A549 (cell line): ENCODE results near the gene CHMP3. TPM values are rescaled to one million over a fixed set of nuclear protein-coding genes. Genes with fewer than 3 reads are reported as not detected.

ENCODE experiments used
- ATAC-seq, 2 experiments: fragments of 200-7000 bp in 1 of 2; fragments of >200 bp in 1 of 2; cut with Nextera tagmentation in 1 of 2; cut with Tn5 transposase in 1 of 2; 3 replicates each; pipeline versions ENCODE4 v1.8.0 to v1.9.1; 2018 to 2020; ENCODE audit warnings: mild to moderate bottlenecking in 1 of 2, moderate library complexity in 1 of 2
- CTCF ChIA-PET: fragments of 300-600 bp; sonication (Branson Sonifier 250); formaldehyde crosslinking; extraction: SDS; loops from one replicate; lab custom pipeline; 2021; ENCODE audit warnings: antibody characterized with exemption, inconsistent platforms; lab: Yijun Ruan, JAX
- POLR2A ChIA-PET: fragments of 350-600 bp; formaldehyde crosslinking; extraction: SDS; loops from one replicate; lab custom pipeline; 2021; ENCODE audit warnings: antibody characterized with exemption, inconsistent platforms; lab: Yijun Ruan, JAX
- DNase-seq, 2 experiments: peaks; one replicate each; pipeline versions ENCODE4 v3.0.0 to v3.0.0-alpha.2; 2011 to 2016; ENCODE audit warnings: low read depth in 1 of 2, low spot score in 1 of 2
- FAIRE-seq: peaks from 2 replicates; lab custom pipeline; 2011; peaks lifted over from hg19 to GRCh38; lab: Jason Lieb, UNC
- H3K27ac ChIP-seq, 2 experiments: fragments of >200 bp; sonication (Bioruptor Twin); formaldehyde crosslinking; 3 replicates each; pipeline ENCODE4 v1.5.1; 2016 to 2017
- H3K4me1 ChIP-seq: fragments of >200 bp; sonication (Bioruptor Twin); formaldehyde crosslinking; 3 replicates; pipeline ENCODE4 v1.6.1; 2016
- H3K4me2 ChIP-seq: fragments of >200 bp; sonication (Bioruptor Twin); formaldehyde crosslinking; 3 replicates; pipeline ENCODE4 v1.6.1; 2016
- H3K4me3 ChIP-seq: fragments of >200 bp; sonication (Bioruptor Twin); formaldehyde crosslinking; 3 replicates; pipeline ENCODE4 v1.5.1; 2016
- H3K9me3 ChIP-seq: fragments of >200 bp; sonication (Bioruptor Twin); formaldehyde crosslinking; 3 replicates; pipeline ENCODE4 v1.6.1; 2016
- BCL3 ChIP-seq: fragments of >200 bp; sonication (Bioruptor Twin); formaldehyde crosslinking; IDR thresholded peaks from 3 replicates; pipeline ENCODE4 v1.6.1; 2016
- CEBPB ChIP-seq, 2 experiments: fragments of >200 bp in 1 of 2; sonication (Bioruptor Twin) in 1 of 2; formaldehyde crosslinking in 1 of 2; IDR thresholded peaks; 2 replicates each; pipeline ENCODE4 v1.6.1; 2012 to 2016
- CHD2 ChIP-seq: fragments of 150-350 bp; IDR thresholded peaks from 2 replicates; pipeline ENCODE4 v1.6.1; 2014; ENCODE audit warnings: low read length; ENCODE audit not compliant: partially characterized antibody
- EP300 ChIP-seq, 2 experiments: fragments of >200 bp; sonication (Bioruptor Twin); formaldehyde crosslinking; IDR thresholded peaks; 2 replicates in 1 of 2; 3 replicates in 1 of 2; pipeline ENCODE4 v1.6.1; 2016 to 2017
- FOSB ChIP-seq: fragments of 250-450 bp; sonication (Bioruptor Pico); IDR thresholded peaks from 2 replicates; pipeline ENCODE4 v1.5.0; 2020; ENCODE audit warnings: mild to moderate bottlenecking, moderate library complexity
- FOSL2 ChIP-seq, 2 experiments: fragments of 450-650 bp in 1 of 2; fragments of >200 bp in 1 of 2; sonication (Bioruptor Twin) in 1 of 2; formaldehyde crosslinking; IDR thresholded peaks; 2 replicates each; pipeline versions ENCODE4 v1.5.0 to v1.6.1; 2016 to 2020; ENCODE audit warnings: mild to moderate bottlenecking in 1 of 2, moderate library complexity in 1 of 2
- HEYL ChIP-seq: fragments of 250-450 bp; sonication (Bioruptor Pico); IDR thresholded peaks from 2 replicates; pipeline ENCODE4 v1.8.0; 2021; ENCODE audit warnings: mild to moderate bottlenecking, moderate library complexity
- HOXA7 ChIP-seq: fragments of 250-450 bp; sonication (Bioruptor Pico); IDR thresholded peaks from 2 replicates; pipeline ENCODE4 v1.5.0; 2020; ENCODE audit warnings: mild to moderate bottlenecking, moderate library complexity
- JUN ChIP-seq, 2 experiments: fragments of >200 bp; sonication (Bioruptor Twin); formaldehyde crosslinking; IDR thresholded peaks; 2 replicates in 1 of 2; 3 replicates in 1 of 2; pipeline ENCODE4 v1.6.1; 2016 to 2017
- KDM5A ChIP-seq: fragments of 200-600 bp; sonication (generic); IDR thresholded peaks from 2 replicates; pipeline ENCODE4 v1.6.1; 2016; ENCODE audit warnings: antibody characterized with exemption, mild to moderate bottlenecking
- NFE2L2 ChIP-seq: fragments of 150-350 bp; conservative IDR thresholded peaks from 2 replicates; pipeline ENCODE4 v1.6.1; 2014; ENCODE audit warnings: low read length
- NPAS2 ChIP-seq: fragments of 250-450 bp; sonication (Bioruptor Pico); IDR thresholded peaks from 2 replicates; pipeline ENCODE4 v1.8.0; 2022; ENCODE audit warnings: mild to moderate bottlenecking, moderate library complexity, borderline replicate concordance
- NR3C1 ChIP-seq: fragments of >200 bp; sonication (Bioruptor Twin); formaldehyde crosslinking; IDR thresholded peaks from 3 replicates; pipeline ENCODE4 v1.6.1; 2017
- PHF8 ChIP-seq: fragments of 200-600 bp; sonication (generic); IDR thresholded peaks from 2 replicates; pipeline ENCODE4 v1.6.1; 2016; ENCODE audit warnings: low read depth, mild to moderate bottlenecking, antibody characterized with exemption, moderate library complexity, borderline replicate concordance
- POLR2A ChIP-seq: IDR thresholded peaks from 2 replicates; pipeline ENCODE4 v1.6.1; 2012; ENCODE audit warnings: mild to moderate bottlenecking, low read length
- RARB ChIP-seq: fragments of 250-450 bp; sonication (Bioruptor Pico); IDR thresholded peaks from 2 replicates; pipeline ENCODE4 v1.8.0; 2021; ENCODE audit warnings: mild to moderate bottlenecking, moderate library complexity
- RCOR1 ChIP-seq: fragments of 150-350 bp; IDR thresholded peaks from 2 replicates; pipeline ENCODE4 v1.6.1; 2014; ENCODE audit warnings: antibody characterized with exemption, low read length, low read depth
- RFX5 ChIP-seq: fragments of 450-650 bp; IDR thresholded peaks from 2 replicates; pipeline ENCODE4 v1.7.1; 2014; ENCODE audit warnings: antibody characterized with exemption, mild to moderate bottlenecking, moderate library complexity
- ZC3H11A ChIP-seq: fragments of 450-650 bp; IDR thresholded peaks from 2 replicates; pipeline ENCODE4 v1.6.1; 2014; ENCODE audit warnings: antibody characterized with exemption, mild to moderate bottlenecking
- ZSCAN20 ChIP-seq: fragments of 250-450 bp; sonication (Bioruptor Pico); IDR thresholded peaks from 2 replicates; pipeline ENCODE4 v1.8.0; 2022; ENCODE audit warnings: mild to moderate bottlenecking, moderate library complexity
- WGBS: methylation state at CpG from one replicate; pipeline ENCODE4 v1.1.6; 2017; ENCODE audit errors: missing lambda C conversion rate; 5-methylcytosine and 5-hydroxymethylcytosine counted together
- polyA plus RNA-seq, 4 experiments: library from polyadenylated mRNA; depleted of rRNA in 3 of 4; stranded (reverse); fragments of >200 nt; fragmentation: RNase III in 1 of 4; extraction: RNeasy Plus Mini Kit Qiagen cat#74134 plus additional on column Dnase treatment in 1 of 4; gene quantifications; 2 replicates in 3 of 4; 3 replicates in 1 of 4; pipeline ENCODE4 v1.2.3, GENCODE V29; 2011 to 2017

The CHMP3 gene
- polyA plus RNA-seq, 2 of the 4 experiments (the other 2 are of a cell fraction): 108 to 246 TPM

DNA sequence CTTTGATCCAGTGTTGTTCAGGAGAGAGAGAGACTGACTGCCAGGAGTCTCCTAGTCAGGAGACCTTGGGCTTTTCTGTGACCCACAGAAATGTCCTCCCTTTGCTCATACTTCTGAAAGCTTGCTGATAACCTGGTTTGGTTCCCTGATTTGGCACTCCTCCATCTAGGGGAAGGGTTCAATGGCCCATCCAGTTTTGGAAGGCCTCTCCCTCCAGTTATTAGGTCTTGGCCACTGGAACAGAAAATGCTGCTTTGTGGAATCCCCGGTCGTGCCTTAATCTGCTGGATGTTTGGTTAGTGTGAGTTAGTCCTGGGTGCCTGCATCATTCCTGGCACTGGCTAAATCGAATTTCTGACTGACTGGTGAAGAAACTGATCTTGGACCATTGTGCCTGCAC is 86.3 kb downstream of the CHMP3 start (continued):
- no peak for TF ChIP-seq EP300 (IDR thresholded peaks at IDR 0.05)
- no peak for TF ChIP-seq BCL3
- no peak for TF ChIP-seq CHD2
- no peak for TF ChIP-seq NPAS2 (CRISPR knock-in tag)
- TF ChIP-seq, all 56 proteins: peak for 0

DNA sequence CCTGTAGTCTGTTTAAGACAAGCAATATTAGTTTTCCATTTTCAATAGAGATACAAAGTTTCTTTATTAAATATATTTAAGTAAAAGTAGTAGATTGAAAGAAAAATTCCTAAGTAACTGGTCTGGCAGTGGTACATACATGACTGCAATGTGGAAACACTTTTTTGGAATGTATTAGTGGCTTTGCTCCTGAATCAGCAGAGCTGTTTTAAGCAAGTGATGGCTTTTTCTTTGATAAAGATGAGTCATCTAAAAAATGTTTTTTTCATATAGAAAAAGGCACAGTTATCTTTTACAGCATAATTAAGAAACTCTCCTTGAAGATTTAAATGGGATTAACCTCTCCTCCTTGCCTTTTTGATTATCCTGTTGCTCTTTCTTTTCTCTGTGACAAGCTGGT is 87.2 kb downstream of the CHMP3 start:
- TF ChIP-seq FOSL2 (IDR thresholded peaks at IDR 0.05): no peak
- TF ChIP-seq FOSL2 (CRISPR knock-in tag; IDR thresholded peaks at IDR 0.05): peak; percentile 57
- no peak for TF ChIP-seq RARB (CRISPR knock-in tag)
- FAIRE-seq: no peak
- ATAC-seq: no peak
- DNase-seq: no peak
- Histone ChIP-seq H3K4me3 (no peak overlapping the region), H3K9me3 (no peaks in the 10 kb centered on the region), H3K27ac (no peak overlapping the region), H3K4me1 (peaks cover 2% of the 10 kb centered on the region; the same call in 1 of the 3 replicates), H3K4me2 (no peak overlapping the region)
- POLR2A ChIA-PET: interaction anchor here (0.6 kb wide), 1 partner anchor 35 kb away, joined by 3 read pairs; the partner anchor contains the start of gene KDM3A
- CTCF ChIA-PET: interaction anchor here (0.7 to 1.6 kb wide), 2 partner anchors 9 to 10 kb away, joined by 3 to 4 read pairs; no protein-coding TSS in a partner anchor

- no peak for TF ChIP-seq KDM5A
- no peak for TF ChIP-seq NFE2L2
- no peak for TF ChIP-seq RCOR1
- TF ChIP-seq NR3C1: no peak
- no peak for TF ChIP-seq HEYL (CRISPR knock-in tag)
- no peak for TF ChIP-seq ZSCAN20
- TF ChIP-seq FOSL2 (IDR thresholded peaks at IDR 0.05): no peak
- TF ChIP-seq FOSL2 (CRISPR knock-in tag; IDR thresholded peaks at IDR 0.05): no peak
- TF ChIP-seq FOSB: no peak
- no peak for TF ChIP-seq CEBPB (IDR thresholded peaks at IDR 0.05)
- ChIA-PET POLR2A (no interaction called here), CTCF (interaction anchor here (0.6 to 1.2 kb wide), 3 partner anchors 11 to 932 kb away, joined by 3 to 4 read pairs (median 3); no protein-coding TSS in a partner anchor)
- Histone ChIP-seq H3K4me3 (no peak overlapping the region), H3K27ac (no peak overlapping the region), H3K9me3 (no peaks in the 10 kb centered on the region), H3K4me2 (no peak overlapping the region), H3K4me1 (no peaks in the 10 kb centered on the region)
- DNase-seq (no peak), ATAC-seq (no peak), FAIRE-seq (no peak)
- 81% methylated on average over 6 of the region's 6 CpGs for WGBS
These were observed 91.6 kb downstream of the CHMP3 start for GRCh38 chr2:86471637-86472036.

GRCh38 chr2:86470890-86471289 is 92.4 kb downstream of the CHMP3 start:
- Histone ChIP-seq H3K4me2 (no peak overlapping the region), H3K4me3 (no peak overlapping the region), H3K27ac (no peak overlapping the region), H3K9me3 (no peaks in the 10 kb centered on the region), H3K4me1 (no peaks in the 10 kb centered on the region)
- WGBS: 83% methylated on average over 1 of the region's 1 CpG
- CTCF ChIA-PET: no interaction called here
- POLR2A ChIA-PET: no interaction called here
- TF ChIP-seq JUN (IDR thresholded peaks at IDR 0.05) (no peak), POLR2A (no peak), ZC3H11A (no peak), HEYL (CRISPR knock-in tag) (no peak), RFX5 (no peak), HOXA7 (CRISPR knock-in tag) (no peak), PHF8 (no peak), FOSL2 (IDR thresholded peaks at IDR 0.05) (no peak), FOSL2 (CRISPR knock-in tag; IDR thresholded peaks at IDR 0.05) (no peak)
- no peak for FAIRE-seq
- no peak for ATAC-seq
- DNase-seq: no peak
